NT2/D1 (cell line): Measurements from ENCODE around the gene ADAMTSL2.

Experiments
- SUZ12 ChIP-seq: IDR thresholded peaks from 2 replicates; pipeline ENCODE4 v1.6.1; 2011; ENCODE audit not compliant: insufficient read length, insufficient read depth; ENCODE audit errors: extremely low read depth
- YY1 ChIP-seq: IDR thresholded peaks from 2 replicates; pipeline ENCODE4 v1.6.1; 2011; ENCODE audit not compliant: insufficient read length, insufficient read depth
- ZNF274 ChIP-seq: IDR thresholded peaks from 2 replicates; pipeline ENCODE4 v1.6.1; 2011; ENCODE audit warnings: mild to moderate bottlenecking, low read depth, low read length

DNA sequence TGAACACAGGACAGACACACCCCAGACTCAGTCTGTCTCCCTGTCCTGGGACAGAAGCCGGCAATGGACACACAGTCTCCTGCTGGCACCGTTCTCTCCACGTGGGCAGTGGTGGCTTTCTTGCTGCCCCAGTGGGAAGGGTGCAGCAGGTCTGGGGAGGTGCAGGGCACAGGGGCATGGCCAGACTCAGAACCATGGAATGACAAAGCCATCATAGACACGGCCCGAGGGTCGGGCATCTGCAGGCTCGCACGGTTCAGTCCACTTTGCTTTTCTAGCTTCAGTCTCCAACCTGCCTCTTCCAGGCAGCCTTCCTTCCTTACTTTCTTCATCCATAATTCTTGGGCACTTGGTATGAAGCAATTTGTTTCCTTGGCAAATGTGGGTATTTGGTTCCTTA is 26.5 kb upstream of the ADAMTSL2 start:
- no peak for TF ChIP-seq YY1
- TF ChIP-seq ZNF274, result no peak
- no peak for TF ChIP-seq SUZ12
